ACHN (cell line): ENCODE results near the gene IL6ST.

ENCODE experiments used
- DNase-seq: peaks from one replicate; pipeline ENCODE4 v3.0.0-alpha.2; 2015
- in situ Hi-C: cut with HindIII; loops from 2 replicates; pipeline ENCODE4 v1.10.0; 2017; ENCODE audit warnings: low sequenced_read_pairs, low pct_ligation_motif_present, low pct_unique_long_range_greater_than_20kb

Gene IL6ST

GRCh38 chr5:55927861-55928655, 66.7 kb downstream of the IL6ST start:
- no peak for DNase-seq
- in situ Hi-C loops: no loop called here

- in situ Hi-C loops: no loop called here
- DNase-seq: no peak
Measured at GRCh38 chr5:55926476-55926875, 68.3 kb downstream of the IL6ST start.

GRCh38 chr5:55925712-55926111, 69.1 kb downstream of the IL6ST start:
- no peak for DNase-seq
- in situ Hi-C loops: no loop called here

GRCh38 chr5:55925181-55925580, 69.6 kb downstream of the IL6ST start:
- in situ Hi-C loops: no loop called here
- DNase-seq: no peak

- in situ Hi-C loops: no loop called here
- no peak for DNase-seq
Measured at GRCh38 chr5:55924744-55925143, 70.0 kb downstream of the IL6ST start.

GRCh38 chr5:55923865-55924500, 70.8 kb downstream of the IL6ST start:
- no peak for DNase-seq
- in situ Hi-C loops: no loop called here

- in situ Hi-C loops: no loop called here
- no peak for DNase-seq
Measured at GRCh38 chr5:55923177-55923771, 71.5 kb downstream of the IL6ST start.

- no peak for DNase-seq
- in situ Hi-C loops: no loop called here
Measured at GRCh38 chr5:55921617-55922016, 73.1 kb downstream of the IL6ST start.

- peak; percentile 23 for DNase-seq
- in situ Hi-C loops: no loop called here
Measured at GRCh38 chr5:55920784-55921183, 74.0 kb downstream of the IL6ST start.

- DNase-seq: no peak
- in situ Hi-C loops: no loop called here
Measured at GRCh38 chr5:55919625-55920024, 75.1 kb downstream of the IL6ST start.

GRCh38 chr5:55918087-55919035, 76.4 kb downstream of the IL6ST start:
- in situ Hi-C loops: no loop called here
- DNase-seq: peak; percentile 45

GRCh38 chr5:55917402-55918086, 77.2 kb downstream of the IL6ST start:
- no peak for DNase-seq

GRCh38 chr5:55916986-55917385, 77.8 kb downstream of the IL6ST start:
- in situ Hi-C loops: no loop called here
- no peak for DNase-seq

More at GRCh38 chr5:55917402-55918086, 77.2 kb downstream of the IL6ST start:
- in situ Hi-C loops: no loop called here

GRCh38 chr5:55915783-55916182, 79.0 kb downstream of the IL6ST start:
- in situ Hi-C loops: no loop called here
- no peak for DNase-seq

GRCh38 chr5:55914971-55915370, 79.8 kb downstream of the IL6ST start:
- DNase-seq: no peak
- in situ Hi-C loops: no loop called here

- peak; percentile 68 for DNase-seq
- in situ Hi-C loops: no loop called here
Measured at GRCh38 chr5:55913466-55914413, 81.0 kb downstream of the IL6ST start.
